Fibroblast of skin of back (primary cell): Measurements from ENCODE around the gene OGDHL.

Experiments
- DNase-seq: peaks from one replicate; pipeline ENCODE4 v3.0.0-alpha.2; 2013

The OGDHL gene

GRCh38 chr10:49688261-49688846, 73.8 kb downstream of the OGDHL start:
- no peak for DNase-seq

DNA sequence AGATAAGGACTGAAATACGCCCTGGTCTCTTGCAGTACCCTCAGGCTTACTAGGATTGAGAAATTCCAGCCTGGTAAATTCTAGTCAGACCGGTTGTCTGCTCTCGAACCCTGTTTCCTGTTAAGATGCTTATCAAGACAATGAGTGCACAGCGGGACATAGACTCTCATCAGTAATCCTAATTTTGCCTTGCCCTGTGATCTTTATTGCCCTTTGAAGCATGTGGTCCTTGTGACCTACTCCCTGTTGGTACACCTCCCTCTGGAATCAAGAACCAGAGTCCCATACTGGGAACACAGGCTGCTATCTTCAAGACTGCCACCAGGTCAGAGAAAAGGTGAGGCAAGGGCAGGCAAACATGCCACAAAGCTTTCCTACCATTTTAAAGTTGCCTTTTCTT, 75.5 kb downstream of the OGDHL start:
- DNase-seq = no peak
